Endothelial cell of umbilical vein (primary cell): ENCODE measurements around the gene KCTD6. TPM values are rescaled to one million over a fixed set of nuclear protein-coding genes. Genes with fewer than 3 reads are reported as not detected.

Experiments
- BruUV-seq: library from RNA; stranded (reverse); fragments of 400-500 nt; replicated peaks from 2 replicates; lab custom pipeline; 2021; lab: Mats Ljungman, UMichigan
- CTCF ChIA-PET: fragments of 300-600, 350-600 bp; sonication (Branson Sonifier 250); formaldehyde crosslinking; loops from one replicate; lab custom pipeline; 2021; ENCODE audit warnings: antibody characterized with exemption, inconsistent platforms; lab: Charles Lee
- POLR2A ChIA-PET: fragments of 300-600, 350-600 bp; sonication (Branson Sonifier 250); formaldehyde crosslinking; loops from one replicate; lab custom pipeline; 2021; ENCODE audit warnings: antibody characterized with exemption, inconsistent platforms; lab: Charles Lee
- DNase-seq: peaks from one replicate; pipeline ENCODE4 v3.0.0-alpha.2; 2011; ENCODE audit warnings: low read depth, low spot score
- FAIRE-seq: peaks from 2 replicates; lab custom pipeline; 2011; peaks lifted over from hg19 to GRCh38; lab: Jason Lieb, UNC
- H2AFZ ChIP-seq: 2 replicates; pipeline ENCODE4 v1.6.0; 2012; ENCODE audit warnings: low read depth, low read length, control low read depth, inconsistent platforms
- H3K27ac ChIP-seq: 2 replicates; pipeline ENCODE4 v1.5.1; 2011; ENCODE audit warnings: low read depth, mild to moderate bottlenecking, control low read depth, low read length, moderate library complexity; ENCODE audit not compliant: insufficient read depth
- H3K27me3 ChIP-seq, 2 experiments: 2 replicates each; pipeline versions ENCODE4 v1.6.0 to v1.6.1; 2011; ENCODE audit warnings: low read length in 2 of 2, mixed read lengths in 1 of 2; ENCODE audit not compliant: control insufficient read depth in 2 of 2, insufficient read depth in 2 of 2
- H3K36me3 ChIP-seq, 2 experiments: 2 replicates in 1 of 2; 3 replicates in 1 of 2; pipeline ENCODE4 v1.5.1; 2011; ENCODE audit warnings: low read length in 2 of 2, mild to moderate bottlenecking in 1 of 2, moderate library complexity in 1 of 2; ENCODE audit not compliant: control insufficient read depth in 2 of 2, insufficient read depth in 2 of 2; ENCODE audit errors: extremely low read depth in 1 of 2
- H3K4me1 ChIP-seq: 3 replicates; pipeline ENCODE4 v1.5.1; 2011; ENCODE audit warnings: mild to moderate bottlenecking, low read length; ENCODE audit not compliant: control insufficient read depth, insufficient read depth; ENCODE audit errors: extremely low read depth
- H3K4me2 ChIP-seq: 2 replicates; pipeline ENCODE4 v1.6.1; 2011; ENCODE audit warnings: low read length, control low read depth, mixed read lengths; ENCODE audit not compliant: insufficient read depth
- H3K4me3 ChIP-seq, 3 experiments: fragments of 200-600 bp in 1 of 3; sonication (generic), shearing (Covaris generic) in 1 of 3; replicated peaks in 1 of 3; 2 replicates each; pipeline ENCODE4 v1.5.1; 2011 to 2016; ENCODE audit warnings: control low read depth in 3 of 3, low read length in 3 of 3, mild to moderate bottlenecking in 2 of 3, inconsistent platforms in 1 of 3, low read depth in 1 of 3, moderate library complexity in 1 of 3; ENCODE audit not compliant: insufficient read depth in 1 of 3
- H3K79me2 ChIP-seq: 2 replicates; pipeline ENCODE4 v1.6.0; 2012; ENCODE audit warnings: low read length, inconsistent platforms; ENCODE audit not compliant: control insufficient read depth, insufficient read depth
- H3K9ac ChIP-seq: replicated peaks from 2 replicates; pipeline ENCODE3; 2011; ENCODE audit warnings: low read length, control low read depth; ENCODE audit not compliant: insufficient read depth; ENCODE audit errors: extremely low read depth
- H3K9me1 ChIP-seq: replicated peaks from 3 replicates; pipeline ENCODE4 v1.6.0; 2011; ENCODE audit warnings: mild to moderate bottlenecking, low read length; ENCODE audit not compliant: control insufficient read depth, insufficient read depth; ENCODE audit errors: extremely low read depth
- H3K9me3 ChIP-seq: replicated peaks from 2 replicates; pipeline ENCODE4 v1.5.1; 2012; ENCODE audit warnings: low read length, inconsistent platforms; ENCODE audit not compliant: control insufficient read depth, insufficient read depth
- H4K20me1 ChIP-seq: replicated peaks from 2 replicates; pipeline ENCODE3; 2011; ENCODE audit warnings: mild to moderate bottlenecking, low read length; ENCODE audit not compliant: control insufficient read depth, insufficient read depth; ENCODE audit errors: extremely low read depth
- CTCF ChIP-seq, 2 donors: IDR thresholded peaks; 1 replicate in 1 of 2; 2 replicates in 1 of 2; pipeline ENCODE4 v1.5.1; 2011; ENCODE audit warnings: low read length in 2 of 2, mild to moderate bottlenecking in 2 of 2, moderate library complexity in 2 of 2, control low read depth in 1 of 2, inconsistent platforms in 1 of 2, low read depth in 1 of 2; ENCODE audit not compliant: insufficient read depth in 1 of 2; ENCODE audit errors: extremely low read depth in 1 of 2
- EZH2 ChIP-seq: IDR thresholded peaks from 2 replicates; pipeline ENCODE4 v1.6.1; 2012; ENCODE audit warnings: borderline replicate concordance, low read depth, mild to moderate bottlenecking, moderate library complexity, low read length, inconsistent platforms; ENCODE audit not compliant: severe bottlenecking
- FOS ChIP-seq: IDR thresholded peaks from 2 replicates; pipeline ENCODE4 v1.6.1; 2011; ENCODE audit warnings: mild to moderate bottlenecking, low read length, moderate library complexity, borderline replicate concordance; ENCODE audit not compliant: insufficient read depth
- GATA2 ChIP-seq: IDR thresholded peaks from 2 replicates; pipeline ENCODE4 v1.7.0; 2011; ENCODE audit warnings: low read depth, mild to moderate bottlenecking, moderate library complexity, mixed read lengths, low read length; ENCODE audit not compliant: insufficient read length, insufficient read depth
- JUN ChIP-seq: IDR thresholded peaks from 2 replicates; pipeline ENCODE4 v1.6.1; 2011; ENCODE audit warnings: borderline replicate concordance, low read depth; ENCODE audit not compliant: insufficient read length, insufficient read depth
- MAX ChIP-seq: IDR thresholded peaks from 2 replicates; pipeline ENCODE4 v1.6.1; 2011; ENCODE audit not compliant: insufficient read depth, insufficient read length
- MYC ChIP-seq: IDR thresholded peaks from one replicate; pipeline ENCODE4 v1.6.1; 2011; ENCODE audit warnings: mild to moderate bottlenecking, low read depth, low read length
- POLR2A ChIP-seq: IDR thresholded peaks from 2 replicates; pipeline ENCODE4 v1.6.1; 2012; ENCODE audit warnings: low read depth, mild to moderate bottlenecking, control low read depth, low read length
- POLR2AphosphoS5 ChIP-seq: IDR thresholded peaks from 2 replicates; pipeline ENCODE4 v1.6.1; 2012; ENCODE audit warnings: low read depth, mild to moderate bottlenecking, control low read depth, low read length, moderate library complexity; ENCODE audit not compliant: insufficient read depth
- dilution Hi-C: fragments of 300-500 bp; cut with MboI; formaldehyde crosslinking; loops from one replicate; pipeline ENCODE4 v1.15.0; 2019; ENCODE audit warnings: low sequenced_read_pairs; ENCODE audit not compliant: extremely low pct_ligation_motif_present
- intact Hi-C: fragments of 100-400 bp; cut with micrococcal nuclease; formaldehyde crosslinking; loops from one replicate; pipeline ENCODE4 v1.10.0; 2022
- polyA plus RNA-seq, 4 experiments: library from polyadenylated mRNA; depleted of rRNA in 3 of 4; stranded (reverse) in 3 of 4; unstranded in 1 of 4; fragments of >200 nt; gene quantifications; 2 replicates each; pipeline versions ENCODE4 v1.2.1 to v1.2.3, GENCODE V29; 2011 to 2012; ENCODE audit warnings: missing spikeins in 1 of 4
- total RNA-seq: library from RNA; stranded (reverse); gene quantifications from 2 replicates; pipeline ENCODE4 v1.2.3, GENCODE V29; 2021

Gene KCTD6
- total and polyA plus RNA-seq, 2 donors (not counting 3 experiments of a cell fraction or from before 2014, with no cell fraction given), result 6.4 TPM

GRCh38 chr3:58539626-58540025, 47.7 kb downstream of the KCTD6 start:
- no peak for FAIRE-seq
- Histone ChIP-seq H3K4me2 (no peak overlapping the region), H3K9me1 (no peaks in the 10 kb centered on the region), H3K9me3 (no peaks in the 10 kb centered on the region), H3K79me2 (no peaks in the 10 kb centered on the region), H3K4me3 (no peak overlapping the region), H2AFZ (no peak overlapping the region), H3K9ac (no peak overlapping the region), H3K27ac (no peak overlapping the region), H3K4me1 (peaks cover 6% of the 10 kb centered on the region), H3K36me3 (no peaks in the 10 kb centered on the region), H4K20me1 (no peaks in the 10 kb centered on the region), H3K27me3 (no peaks in the 10 kb centered on the region)
- no TSS peak for BruUV-seq
- dilution Hi-C loops (no loop called here), intact Hi-C loops (no loop called here)
- POLR2A ChIA-PET, result no interaction called here
- no peak for DNase-seq
- CTCF ChIA-PET, result interaction anchor here (1.0 kb wide), 1 partner anchor 153 kb away, joined by 4 read pairs; no protein-coding TSS in a partner anchor
- TF ChIP-seq JUN, result no peak
- no peak for TF ChIP-seq FOS
- no peak for TF ChIP-seq MYC

- no peak for DNase-seq
- H4K20me1 ChIP-seq, result no peaks in the 10 kb centered on the region
- POLR2A ChIA-PET, result no interaction called here
- no peak for FAIRE-seq
- no peak for TF ChIP-seq FOS
- TF ChIP-seq EZH2, result no peak
- TF ChIP-seq MAX, result no peak
- no peak for TF ChIP-seq POLR2AphosphoS5
- no peak for TF ChIP-seq MYC
- TF ChIP-seq CTCF (IDR thresholded peaks at IDR 0.05; ENCODE audit: extremely low read depth in 1 of 2, insufficient read depth in 1 of 2, low read depth in 1 of 2, low read length in 2 of 2), result no peak
- no peak for TF ChIP-seq JUN
- no peak for TF ChIP-seq POLR2A
- TF ChIP-seq GATA2, result no peak
- H3K4me3 ChIP-seq, result no peak overlapping the region
- H2AFZ ChIP-seq, result no peak overlapping the region
- dilution Hi-C loops (no loop called here), intact Hi-C loops (no loop called here)
- H3K79me2 ChIP-seq, result no peaks in the 10 kb centered on the region
- peaks cover 0 to 1% of the 10 kb centered on the region in 2 experiments for H3K27me3 ChIP-seq
- no peaks in the 10 kb centered on the region for H3K36me3 ChIP-seq
- H3K4me2 ChIP-seq, result no peak overlapping the region
- no peak overlapping the region for H3K27ac ChIP-seq
- H3K4me1 ChIP-seq, result peaks cover 6% of the 10 kb centered on the region
- CTCF ChIA-PET, result interaction anchor here (1.0 kb wide), 1 partner anchor 153 kb away, joined by 4 read pairs; no protein-coding TSS in a partner anchor
- H3K9ac ChIP-seq, result no peak overlapping the region
- H3K9me1 ChIP-seq, result no peaks in the 10 kb centered on the region
- no peaks in the 10 kb centered on the region for H3K9me3 ChIP-seq
- no TSS peak for BruUV-seq
Observed at GRCh38 chr3:58540176-58540858, 48.4 kb downstream of the KCTD6 start.
